HepG2 (cell line): ENCODE data around the gene INAFM2. TPM values are rescaled to one million over a fixed set of nuclear protein-coding genes. Genes with fewer than 3 reads are reported as not detected.

ENCODE experiments used
- ARID2 ChIP-seq: sonication (generic); formaldehyde crosslinking; IDR thresholded peaks from 2 replicates; pipeline ENCODE4 v1.8.1; 2022; ENCODE audit warnings: mild to moderate bottlenecking, missing genetic modification reagents, borderline replicate concordance
- ATF2 ChIP-seq: sonication (generic); formaldehyde crosslinking; IDR thresholded peaks from 2 replicates; pipeline ENCODE4 v1.4.0; 2020; ENCODE audit warnings: missing genetic modification reagents
- BHLHE40 ChIP-seq: IDR thresholded peaks from 2 replicates; pipeline ENCODE4 v1.6.1; 2011; ENCODE audit warnings: low read length, improper control_type of control experiment
- DMAP1 ChIP-seq: IDR thresholded peaks from 2 replicates; pipeline ENCODE4 v1.6.1; 2016
- ETV6 ChIP-seq: sonication (generic); formaldehyde crosslinking; conservative IDR thresholded peaks from 2 replicates; pipeline ENCODE4 v1.4.0; 2020; ENCODE audit warnings: missing genetic modification reagents
- HOXA3 ChIP-seq: sonication (generic); formaldehyde crosslinking; IDR thresholded peaks from 2 replicates; pipeline ENCODE4 v1.5.0; 2020; ENCODE audit warnings: missing genetic modification reagents
- LCORL ChIP-seq, 2 experiments: fragments of 450-650 bp in 1 of 2; sonication (generic) in 1 of 2; formaldehyde crosslinking in 1 of 2; IDR thresholded peaks; 2 replicates each; pipeline versions ENCODE4 v1.5.0 to v1.6.1; 2017 to 2020; ENCODE audit warnings: antibody characterized with exemption in 1 of 2, missing genetic modification reagents in 1 of 2
- PLRG1 ChIP-seq: fragments of 450-650 bp; conservative IDR thresholded peaks from 2 replicates; pipeline ENCODE4 v1.6.1; 2016
- SAP130 ChIP-seq: IDR thresholded peaks from 2 replicates; pipeline ENCODE4 v1.6.1; 2016; ENCODE audit warnings: low read depth
- SIN3A ChIP-seq: IDR thresholded peaks from 2 replicates; pipeline ENCODE4 v1.6.1; 2011; ENCODE audit warnings: low read depth, mild to moderate bottlenecking, control low read depth, low read length, borderline replicate concordance
- WIZ ChIP-seq: sonication (generic); formaldehyde crosslinking; IDR thresholded peaks from 2 replicates; pipeline ENCODE4 v1.5.1; 2020; ENCODE audit warnings: mild to moderate bottlenecking, missing genetic modification reagents
- ZFP36 ChIP-seq: fragments of 150-350 bp; IDR thresholded peaks from 2 replicates; pipeline ENCODE4 v1.6.1; 2018; ENCODE audit warnings: borderline replicate concordance, low read length, low read depth; ENCODE audit not compliant: partially characterized antibody
- ZIK1 ChIP-seq: sonication (generic); formaldehyde crosslinking; IDR thresholded peaks from 2 replicates; pipeline ENCODE4 v1.5.0; 2020; ENCODE audit warnings: mild to moderate bottlenecking, low read depth, missing genetic modification reagents, borderline replicate concordance
- ZMYM2 ChIP-seq: sonication (generic); formaldehyde crosslinking; IDR thresholded peaks from 2 replicates; pipeline ENCODE4 v1.8.0; 2022; ENCODE audit warnings: mild to moderate bottlenecking, missing genetic modification reagents
- ZNF558 ChIP-seq: sonication (generic); formaldehyde crosslinking; IDR thresholded peaks from 2 replicates; pipeline ENCODE4 v1.9.0; 2022; ENCODE audit warnings: mild to moderate bottlenecking, missing genetic modification reagents, borderline replicate concordance
- ZNF570 ChIP-seq: sonication (generic); formaldehyde crosslinking; IDR thresholded peaks from 2 replicates; pipeline ENCODE4 v1.4.0; 2020; ENCODE audit warnings: mild to moderate bottlenecking, missing genetic modification reagents, borderline replicate concordance
- ZNF644 ChIP-seq: IDR thresholded peaks from 2 replicates; pipeline ENCODE4 v1.6.1; 2016; ENCODE audit warnings: low read depth
- ZNF724P ChIP-seq: sonication (generic); formaldehyde crosslinking; IDR thresholded peaks from 2 replicates; pipeline ENCODE4 v1.8.0; 2022; ENCODE audit warnings: missing genetic modification reagents, borderline replicate concordance
- ZNF746 ChIP-seq: sonication (generic); formaldehyde crosslinking; IDR thresholded peaks from 2 replicates; pipeline ENCODE4 v1.8.0; 2022; ENCODE audit warnings: mild to moderate bottlenecking, missing genetic modification reagents
- ZNF747 ChIP-seq: sonication (generic); formaldehyde crosslinking; IDR thresholded peaks from 2 replicates; pipeline ENCODE4 v1.8.1; 2023; ENCODE audit warnings: missing genetic modification reagents, mild to moderate bottlenecking, borderline replicate concordance
- ZSCAN25 ChIP-seq: sonication (generic); formaldehyde crosslinking; IDR thresholded peaks from 2 replicates; pipeline ENCODE4 v1.8.0; 2022; ENCODE audit warnings: mild to moderate bottlenecking, missing genetic modification reagents
- ZZZ3 ChIP-seq: sonication (generic); formaldehyde crosslinking; IDR thresholded peaks from 2 replicates; pipeline ENCODE4 v1.4.0; 2020; ENCODE audit warnings: missing genetic modification reagents, mild to moderate bottlenecking, borderline replicate concordance
- polyA plus RNA-seq, 8 experiments: library from polyadenylated mRNA; depleted of rRNA in 3 of 8; stranded (reverse) in 7 of 8; unstranded in 1 of 8; fragments of >200 nt; fragmentation: Illumina TruSeq in 4 of 8; extraction: Trizol in 4 of 8; gene quantifications; 2 replicates each; pipeline versions ENCODE4 v1.2.1 to v1.2.3, GENCODE V29; 2011 to 2016; ENCODE audit warnings: low read depth in 4 of 8, missing spikeins in 1 of 8, mixed read lengths in 1 of 8; ENCODE audit not compliant: insufficient read depth in 1 of 8
- total RNA-seq, 5 experiments: library from RNA; depleted of rRNA; stranded (reverse); fragments of >200 nt; fragmentation: Illumina TruSeq; extraction: Trizol; gene quantifications; 2 replicates each; pipeline ENCODE4 v1.2.3, GENCODE V29; 2016; ENCODE audit warnings: low read depth in 1 of 5
- TF ChIP-seq, protein P1 (sequence below): IDR thresholded peaks from 2 replicates; pipeline ENCODE4 v1.6.1; 2018; ENCODE audit warnings: missing genetic modification reagents
- TF ChIP-seq, protein P2 (sequence below): sonication (generic); formaldehyde crosslinking; IDR thresholded peaks from 2 replicates; pipeline ENCODE4 v1.4.0; 2020; ENCODE audit warnings: missing genetic modification reagents
- TF ChIP-seq, protein P3 (sequence below): sonication (generic); formaldehyde crosslinking; IDR thresholded peaks from 2 replicates; pipeline ENCODE4 v1.5.1; 2020; ENCODE audit warnings: mild to moderate bottlenecking, missing genetic modification reagents, borderline replicate concordance

INAFM2 gene
- total and polyA plus RNA-seq, 2 of the 13 experiments (the other 11 are each of a cell fraction or from before 2014, with no cell fraction given), result 5.5 to 6.5 TPM

- TF ChIP-seq, protein P1, sequence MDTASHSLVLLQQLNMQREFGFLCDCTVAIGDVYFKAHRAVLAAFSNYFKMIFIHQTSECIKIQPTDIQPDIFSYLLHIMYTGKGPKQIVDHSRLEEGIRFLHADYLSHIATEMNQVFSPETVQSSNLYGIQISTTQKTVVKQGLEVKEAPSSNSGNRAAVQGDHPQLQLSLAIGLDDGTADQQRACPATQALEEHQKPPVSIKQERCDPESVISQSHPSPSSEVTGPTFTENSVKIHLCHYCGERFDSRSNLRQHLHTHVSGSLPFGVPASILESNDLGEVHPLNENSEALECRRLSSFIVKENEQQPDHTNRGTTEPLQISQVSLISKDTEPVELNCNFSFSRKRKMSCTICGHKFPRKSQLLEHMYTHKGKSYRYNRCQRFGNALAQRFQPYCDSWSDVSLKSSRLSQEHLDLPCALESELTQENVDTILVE (CRISPR knock-in tag), result no peak
- peak; percentile 68; the same call in 1 of the 2 replicates for TF ChIP-seq ZMYM2 (CRISPR knock-in tag)
- TF ChIP-seq SIN3A, result no peak
- TF ChIP-seq ZFP36, result no peak
- TF ChIP-seq ATF2 (CRISPR knock-in tag), result peak; percentile 61; the same call in 1 of the 2 replicates
- TF ChIP-seq ZNF746, result peak; percentile 74; the same call in 1 of the 2 replicates
- TF ChIP-seq LCORL (IDR thresholded peaks at IDR 0.05), result no peak
- peak; percentile 42; the same call in 1 of the 2 replicates for TF ChIP-seq LCORL (CRISPR knock-in tag; IDR thresholded peaks at IDR 0.05)
- TF ChIP-seq HOXA3, result peak; percentile 87
- peak; percentile 63 for TF ChIP-seq SAP130
- TF ChIP-seq WIZ (CRISPR knock-in tag), result peak; percentile 66; the same call in 1 of the 2 replicates
- peak; percentile 97 for TF ChIP-seq ZIK1 (CRISPR knock-in tag)
- peak; percentile 95; the same call in 1 of the 2 replicates for TF ChIP-seq ZNF724P (CRISPR knock-in tag)
- TF ChIP-seq ZZZ3, result 0 out of 2 replicates have a peak, but pooled peaks have one; percentile 24
- peak; percentile 46; the same call in 1 of the 2 replicates for TF ChIP-seq BHLHE40
- TF ChIP-seq ETV6, result peak; percentile 95
- TF ChIP-seq ZNF558 (CRISPR knock-in tag), result peak; percentile 92; the same call in 1 of the 2 replicates
- TF ChIP-seq ZSCAN25 (CRISPR knock-in tag), result peak; percentile 75
- peak; percentile 95 for TF ChIP-seq ZNF747 (CRISPR knock-in tag)
- TF ChIP-seq PLRG1, result no peak
- TF ChIP-seq ARID2, result peak; percentile 86; the same call in 1 of the 2 replicates
- peak; percentile 61; the same call in 1 of the 2 replicates for TF ChIP-seq DMAP1
- no peak for TF ChIP-seq ZNF644 (CRISPR knock-in tag)
- peak; percentile 76; the same call in 1 of the 2 replicates for TF ChIP-seq ZNF570
- TF ChIP-seq, protein P2, sequence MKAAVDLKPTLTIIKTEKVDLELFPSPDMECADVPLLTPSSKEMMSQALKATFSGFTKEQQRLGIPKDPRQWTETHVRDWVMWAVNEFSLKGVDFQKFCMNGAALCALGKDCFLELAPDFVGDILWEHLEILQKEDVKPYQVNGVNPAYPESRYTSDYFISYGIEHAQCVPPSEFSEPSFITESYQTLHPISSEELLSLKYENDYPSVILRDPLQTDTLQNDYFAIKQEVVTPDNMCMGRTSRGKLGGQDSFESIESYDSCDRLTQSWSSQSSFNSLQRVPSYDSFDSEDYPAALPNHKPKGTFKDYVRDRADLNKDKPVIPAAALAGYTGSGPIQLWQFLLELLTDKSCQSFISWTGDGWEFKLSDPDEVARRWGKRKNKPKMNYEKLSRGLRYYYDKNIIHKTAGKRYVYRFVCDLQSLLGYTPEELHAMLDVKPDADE (CRISPR knock-in tag), result peak; percentile 96; the same call in 1 of the 2 replicates
- TF ChIP-seq, protein P3, sequence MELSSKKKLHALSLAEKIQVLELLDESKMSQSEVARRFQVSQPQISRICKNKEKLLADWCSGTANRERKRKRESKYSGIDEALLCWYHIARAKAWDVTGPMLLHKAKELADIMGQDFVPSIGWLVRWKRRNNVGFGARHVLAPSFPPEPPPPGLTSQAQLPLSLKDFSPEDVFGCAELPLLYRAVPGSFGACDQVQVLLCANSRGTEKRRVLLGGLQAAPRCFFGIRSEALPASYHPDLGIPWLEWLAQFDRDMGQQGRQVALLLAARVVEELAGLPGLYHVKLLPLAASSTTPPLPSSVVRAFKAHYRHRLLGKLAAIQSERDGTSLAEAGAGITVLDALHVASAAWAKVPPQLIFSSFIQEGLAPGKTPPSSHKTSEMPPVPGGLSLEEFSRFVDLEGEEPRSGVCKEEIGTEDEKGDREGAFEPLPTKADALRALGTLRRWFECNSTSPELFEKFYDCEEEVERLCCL (CRISPR knock-in tag), result peak; percentile 59; the same call in 1 of the 2 replicates
Measured at GRCh38 chr15:40367686-40368611, 44.5 kb downstream of the INAFM2 start (continued).
